A549 (cell line): ENCODE measurements around the gene XIRP1. TPM values are rescaled to one million over a fixed set of nuclear protein-coding genes. Genes with fewer than 3 reads are reported as not detected.

Experiments
- ATAC-seq, 2 experiments: fragments of 200-7000 bp in 1 of 2; fragments of >200 bp in 1 of 2; cut with Nextera tagmentation in 1 of 2; cut with Tn5 transposase in 1 of 2; 3 replicates each; pipeline versions ENCODE4 v1.8.0 to v1.9.1; 2018 to 2020; ENCODE audit warnings: mild to moderate bottlenecking in 1 of 2, moderate library complexity in 1 of 2
- CTCF ChIA-PET: fragments of 300-600 bp; sonication (Branson Sonifier 250); formaldehyde crosslinking; extraction: SDS; loops from one replicate; lab custom pipeline; 2021; ENCODE audit warnings: antibody characterized with exemption, inconsistent platforms; lab: Yijun Ruan, JAX
- POLR2A ChIA-PET: fragments of 350-600 bp; formaldehyde crosslinking; extraction: SDS; loops from one replicate; lab custom pipeline; 2021; ENCODE audit warnings: antibody characterized with exemption, inconsistent platforms; lab: Yijun Ruan, JAX
- DNase-seq, 2 experiments: peaks; one replicate each; pipeline versions ENCODE4 v3.0.0 to v3.0.0-alpha.2; 2011 to 2016; ENCODE audit warnings: low read depth in 1 of 2, low spot score in 1 of 2
- FAIRE-seq: peaks from 2 replicates; lab custom pipeline; 2011; peaks lifted over from hg19 to GRCh38; lab: Jason Lieb, UNC
- H3K27ac ChIP-seq, 2 experiments: fragments of >200 bp; sonication (Bioruptor Twin); formaldehyde crosslinking; 3 replicates each; pipeline ENCODE4 v1.5.1; 2016 to 2017
- H3K4me1 ChIP-seq: fragments of >200 bp; sonication (Bioruptor Twin); formaldehyde crosslinking; 3 replicates; pipeline ENCODE4 v1.6.1; 2016
- H3K4me2 ChIP-seq: fragments of >200 bp; sonication (Bioruptor Twin); formaldehyde crosslinking; 3 replicates; pipeline ENCODE4 v1.6.1; 2016
- H3K4me3 ChIP-seq: fragments of >200 bp; sonication (Bioruptor Twin); formaldehyde crosslinking; 3 replicates; pipeline ENCODE4 v1.5.1; 2016
- H3K9me3 ChIP-seq: fragments of >200 bp; sonication (Bioruptor Twin); formaldehyde crosslinking; 3 replicates; pipeline ENCODE4 v1.6.1; 2016
- ATOH8 ChIP-seq: fragments of 250-450 bp; sonication (Bioruptor Pico); IDR thresholded peaks from 2 replicates; pipeline ENCODE4 v1.5.0; 2020; ENCODE audit warnings: low read depth, mild to moderate bottlenecking, moderate library complexity
- CBX8 ChIP-seq: fragments of 200-600 bp; sonication (generic); IDR thresholded peaks from 2 replicates; pipeline ENCODE4 v1.6.1; 2016
- CHD2 ChIP-seq: fragments of 150-350 bp; IDR thresholded peaks from 2 replicates; pipeline ENCODE4 v1.6.1; 2014; ENCODE audit warnings: low read length; ENCODE audit not compliant: partially characterized antibody
- CTCF ChIP-seq: fragments of >200 bp; sonication (Bioruptor Twin); formaldehyde crosslinking; IDR thresholded peaks from 3 replicates; pipeline ENCODE4 v1.5.1; 2016
- EP300 ChIP-seq, 2 experiments: fragments of >200 bp; sonication (Bioruptor Twin); formaldehyde crosslinking; IDR thresholded peaks; 2 replicates in 1 of 2; 3 replicates in 1 of 2; pipeline ENCODE4 v1.6.1; 2016 to 2017
- ESRRA ChIP-seq: fragments of 150-350 bp; IDR thresholded peaks from 2 replicates; pipeline ENCODE4 v1.6.1; 2014; ENCODE audit warnings: mild to moderate bottlenecking, low read length, borderline replicate concordance
- HOXB5 ChIP-seq: fragments of 250-450 bp; sonication (Bioruptor Pico); IDR thresholded peaks from 2 replicates; pipeline ENCODE4 v1.5.0; 2020; ENCODE audit warnings: mild to moderate bottlenecking, moderate library complexity
- JUN ChIP-seq, 2 experiments: fragments of >200 bp; sonication (Bioruptor Twin); formaldehyde crosslinking; IDR thresholded peaks; 2 replicates in 1 of 2; 3 replicates in 1 of 2; pipeline ENCODE4 v1.6.1; 2016 to 2017
- KDM5A ChIP-seq: fragments of 200-600 bp; sonication (generic); IDR thresholded peaks from 2 replicates; pipeline ENCODE4 v1.6.1; 2016; ENCODE audit warnings: antibody characterized with exemption, mild to moderate bottlenecking
- MAX ChIP-seq: IDR thresholded peaks from 2 replicates; pipeline ENCODE4 v1.6.1; 2012
- NR3C1 ChIP-seq: fragments of >200 bp; sonication (Bioruptor Twin); formaldehyde crosslinking; IDR thresholded peaks from 3 replicates; pipeline ENCODE4 v1.6.1; 2017
- POLR2A ChIP-seq: IDR thresholded peaks from 2 replicates; pipeline ENCODE4 v1.6.1; 2012; ENCODE audit warnings: mild to moderate bottlenecking, low read length
- POLR2AphosphoS2 ChIP-seq: conservative IDR thresholded peaks from 2 replicates; pipeline ENCODE4 v1.6.1; 2012; ENCODE audit warnings: low read length, improper control_type of control experiment, inconsistent platforms
- RAD21 ChIP-seq, 2 experiments: fragments of >200 bp in 1 of 2; sonication (Bioruptor Twin) in 1 of 2; formaldehyde crosslinking in 1 of 2; IDR thresholded peaks in 1 of 2; conservative IDR thresholded peaks in 1 of 2; 2 replicates in 1 of 2; 3 replicates in 1 of 2; pipeline ENCODE4 v1.6.1; 2012 to 2018; ENCODE audit warnings: inconsistent platforms in 1 of 2
- RCOR1 ChIP-seq: fragments of 150-350 bp; IDR thresholded peaks from 2 replicates; pipeline ENCODE4 v1.6.1; 2014; ENCODE audit warnings: antibody characterized with exemption, low read length, low read depth
- SMC3 ChIP-seq: fragments of >200 bp; sonication (Bioruptor Twin); formaldehyde crosslinking; IDR thresholded peaks from 3 replicates; pipeline ENCODE4 v1.6.1; 2018; ENCODE audit warnings: inconsistent platforms
- SREBF2 ChIP-seq: fragments of 450-650 bp; IDR thresholded peaks from 2 replicates; pipeline ENCODE4 v1.6.1; 2014; ENCODE audit warnings: mild to moderate bottlenecking, moderate library complexity
- TP53 ChIP-seq: fragments of 250-450 bp; sonication (Bioruptor Pico); IDR thresholded peaks from 2 replicates; pipeline ENCODE4 v1.5.0; 2021; ENCODE audit warnings: mild to moderate bottlenecking, moderate library complexity
- USF2 ChIP-seq: fragments of 450-650 bp; IDR thresholded peaks from 2 replicates; pipeline ENCODE4 v1.6.1; 2014; ENCODE audit warnings: antibody characterized with exemption
- WGBS: methylation state at CpG from one replicate; pipeline ENCODE4 v1.1.6; 2017; ENCODE audit errors: missing lambda C conversion rate; 5-methylcytosine and 5-hydroxymethylcytosine counted together
- polyA plus RNA-seq, 4 experiments: library from polyadenylated mRNA; depleted of rRNA in 3 of 4; stranded (reverse); fragments of >200 nt; fragmentation: RNase III in 1 of 4; extraction: RNeasy Plus Mini Kit Qiagen cat#74134 plus additional on column Dnase treatment in 1 of 4; gene quantifications; 2 replicates in 3 of 4; 3 replicates in 1 of 4; pipeline ENCODE4 v1.2.3, GENCODE V29; 2011 to 2017

Gene XIRP1
- polyA plus RNA-seq, 2 of the 4 experiments (the other 2 are of a cell fraction), result not detected

- H3K9me3 ChIP-seq, result no peaks in the 10 kb centered on the region
- CTCF ChIA-PET, result interaction anchor here (0.9 to 6.4 kb wide), 9 partner anchors 8 to 110 kb away, joined by 3 to 37 read pairs (median 3); no protein-coding TSS in a partner anchor
- no peak for FAIRE-seq
Measured at GRCh38 chr3:39178553-39178952, 13.8 kb downstream of the XIRP1 start.

GRCh38 chr3:39177708-39178332 lies 14.6 kb downstream of the XIRP1 start:
- Histone ChIP-seq H3K4me1 (peaks cover 29% of the 10 kb centered on the region), H3K27ac (peak overlapping the region; percentile 81 to 85), H3K4me2 (peak overlapping the region; percentile 86), H3K9me3 (no peaks in the 10 kb centered on the region), H3K4me3 (peak overlapping the region; percentile 51)
- DNase-seq, result peak; percentile 82 to 87
- CTCF ChIA-PET, result interaction anchor here (0.9 to 6.4 kb wide), 9 partner anchors 9 to 110 kb away, joined by 3 to 37 read pairs (median 3); no protein-coding TSS in a partner anchor
- 0 out of 3 replicates have a peak, but pooled peaks have one; percentile 17 for TF ChIP-seq SMC3
- TF ChIP-seq CTCF, result no peak
- TF ChIP-seq ESRRA, result no peak
- TF ChIP-seq JUN (IDR thresholded peaks at IDR 0.05), result peak; percentile 43 to 61; a peak in 3 of 5 replicates
- no peak for TF ChIP-seq CBX8
- TF ChIP-seq USF2, result no peak
- TF ChIP-seq EP300 (IDR thresholded peaks at IDR 0.05), result no peak
- no peak for TF ChIP-seq NR3C1
- no peak for TF ChIP-seq CHD2
- TF ChIP-seq SREBF2, result no peak
- peak; percentile 32; the same call in 1 of the 2 replicates for TF ChIP-seq POLR2A
- TF ChIP-seq HOXB5 (CRISPR knock-in tag), result no peak
- TF ChIP-seq RAD21 (conservative IDR thresholded peaks at IDR 0.05 in 1 of 2, IDR thresholded peaks at IDR 0.05 in 1 of 2), result peak in 1 of 2 experiments; percentile 27; a peak in 1 of 5 replicates
- 0 out of 2 replicates have a peak, but pooled peaks have one; percentile 43 for TF ChIP-seq MAX
- TF ChIP-seq RCOR1, result no peak
- no peak for TF ChIP-seq POLR2AphosphoS2
- peak; percentile 56 to 76 for ATAC-seq
- FAIRE-seq, result no peak
- 4% methylated on average over 16 of the region's 32 CpGs for WGBS
- POLR2A ChIA-PET, result interaction anchor here (0.6 to 1.7 kb wide), 7 partner anchors 11 to 67 kb away, joined by 3 to 11 read pairs (median 4); no protein-coding TSS in a partner anchor

More at GRCh38 chr3:39178553-39178952, 13.8 kb downstream of the XIRP1 start:
- Histone ChIP-seq H3K4me2 (peak overlapping the region; percentile 86), H3K4me3 (peak overlapping the region; percentile 51; the same call in 2 of the 3 replicates), H3K4me1 (peaks cover 29% of the 10 kb centered on the region), H3K27ac (peak overlapping the region; percentile 81 to 85; a peak in 5 of 6 replicates)
- 91% methylated on average over 4 of the region's 4 CpGs for WGBS
- POLR2A ChIA-PET, result interaction anchor here (0.6 to 1.7 kb wide), 4 partner anchors 20 to 31 kb away, joined by 3 to 11 read pairs (median 6); no protein-coding TSS in a partner anchor
- TF ChIP-seq TP53 (CRISPR knock-in tag) (no peak), KDM5A (no peak), ATOH8 (CRISPR knock-in tag) (no peak)
- DNase-seq, result no peak
- ATAC-seq, result no peak
